ENCODE data around the gene TTLL7. TPM values are rescaled to one million over a fixed set of nuclear protein-coding genes. Genes with fewer than 3 reads are reported as not detected.

Gene TTLL7
- total RNA-seq, 1 donor from 2014 or later, result not detected

- H3K36me3 Mint-ChIP-seq (ENCODE audit: low read depth), result no peaks in the 10 kb centered on the region
- TF ChIP-seq, protein P1, sequence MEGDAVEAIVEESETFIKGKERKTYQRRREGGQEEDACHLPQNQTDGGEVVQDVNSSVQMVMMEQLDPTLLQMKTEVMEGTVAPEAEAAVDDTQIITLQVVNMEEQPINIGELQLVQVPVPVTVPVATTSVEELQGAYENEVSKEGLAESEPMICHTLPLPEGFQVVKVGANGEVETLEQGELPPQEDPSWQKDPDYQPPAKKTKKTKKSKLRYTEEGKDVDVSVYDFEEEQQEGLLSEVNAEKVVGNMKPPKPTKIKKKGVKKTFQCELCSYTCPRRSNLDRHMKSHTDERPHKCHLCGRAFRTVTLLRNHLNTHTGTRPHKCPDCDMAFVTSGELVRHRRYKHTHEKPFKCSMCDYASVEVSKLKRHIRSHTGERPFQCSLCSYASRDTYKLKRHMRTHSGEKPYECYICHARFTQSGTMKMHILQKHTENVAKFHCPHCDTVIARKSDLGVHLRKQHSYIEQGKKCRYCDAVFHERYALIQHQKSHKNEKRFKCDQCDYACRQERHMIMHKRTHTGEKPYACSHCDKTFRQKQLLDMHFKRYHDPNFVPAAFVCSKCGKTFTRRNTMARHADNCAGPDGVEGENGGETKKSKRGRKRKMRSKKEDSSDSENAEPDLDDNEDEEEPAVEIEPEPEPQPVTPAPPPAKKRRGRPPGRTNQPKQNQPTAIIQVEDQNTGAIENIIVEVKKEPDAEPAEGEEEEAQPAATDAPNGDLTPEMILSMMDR (IDR thresholded peaks at IDR 0.05), result no peak
- ChIA-PET CTCF (no interaction called here), POLR2A (no interaction called here)
- no peaks in the 10 kb centered on the region for H3K4me1 Mint-ChIP-seq
- intact Hi-C loops (cut with micrococcal nuclease), result no loop called here
- DNase-seq (no peak), ATAC-seq (ENCODE audit: low read depth) (no peak)
- H3K9me3 Mint-ChIP-seq, result no peaks in the 10 kb centered on the region
- no peak overlapping the region for H3K4me3 Mint-ChIP-seq
- H3K27me3 Mint-ChIP-seq, result no peaks in the 10 kb centered on the region
- H3K27ac Mint-ChIP-seq, result no peak overlapping the region
Observed at GRCh38 chr1:83846138-83846537, 152.8 kb downstream of the TTLL7 start.

- ATAC-seq (ENCODE audit: low read depth), result no peak
- H3K27me3 Mint-ChIP-seq, result no peaks in the 10 kb centered on the region
- H3K36me3 Mint-ChIP-seq (ENCODE audit: low read depth), result no peaks in the 10 kb centered on the region
- CTCF ChIA-PET, result no interaction called here
- POLR2A ChIA-PET, result no interaction called here
- TF ChIP-seq, protein P1 (IDR thresholded peaks at IDR 0.05), result no peak
- H3K4me1 Mint-ChIP-seq, result no peaks in the 10 kb centered on the region
- H3K9me3 Mint-ChIP-seq, result no peaks in the 10 kb centered on the region
- intact Hi-C loops (cut with micrococcal nuclease), result no loop called here
- DNase-seq, result no peak
- no peak overlapping the region for H3K27ac Mint-ChIP-seq
- H3K4me3 Mint-ChIP-seq, result no peak overlapping the region
Observed at GRCh38 chr1:83845437-83846071, 153.4 kb downstream of the TTLL7 start.

- intact Hi-C loops (cut with micrococcal nuclease), result no loop called here
- ChIA-PET CTCF (no interaction called here), POLR2A (no interaction called here)
- Mint-ChIP-seq H3K4me3 (no peak overlapping the region), H3K36me3 (ENCODE audit: low read depth) (no peaks in the 10 kb centered on the region), H3K27ac (no peak overlapping the region), H3K9me3 (no peaks in the 10 kb centered on the region), H3K4me1 (no peaks in the 10 kb centered on the region), H3K27me3 (no peaks in the 10 kb centered on the region)
- TF ChIP-seq, protein P1 (IDR thresholded peaks at IDR 0.05), result no peak
- DNase-seq (no peak), ATAC-seq (ENCODE audit: low read depth) (no peak)
Observed at GRCh38 chr1:83844546-83844945, 154.4 kb downstream of the TTLL7 start.

GRCh38 chr1:83839566-83840173 lies 159.3 kb downstream of the TTLL7 start:
- Mint-ChIP-seq H3K4me3 (no peak overlapping the region), H3K27me3 (no peaks in the 10 kb centered on the region), H3K36me3 (ENCODE audit: low read depth) (no peaks in the 10 kb centered on the region), H3K4me1 (no peaks in the 10 kb centered on the region), H3K27ac (no peak overlapping the region), H3K9me3 (no peaks in the 10 kb centered on the region)
- intact Hi-C loops (cut with micrococcal nuclease), result no loop called here
- ChIA-PET POLR2A (no interaction called here), CTCF (no interaction called here)
- no peak for DNase-seq
- TF ChIP-seq, protein P1 (IDR thresholded peaks at IDR 0.05), result no peak
- ATAC-seq (ENCODE audit: low read depth), result no peak

DNA sequence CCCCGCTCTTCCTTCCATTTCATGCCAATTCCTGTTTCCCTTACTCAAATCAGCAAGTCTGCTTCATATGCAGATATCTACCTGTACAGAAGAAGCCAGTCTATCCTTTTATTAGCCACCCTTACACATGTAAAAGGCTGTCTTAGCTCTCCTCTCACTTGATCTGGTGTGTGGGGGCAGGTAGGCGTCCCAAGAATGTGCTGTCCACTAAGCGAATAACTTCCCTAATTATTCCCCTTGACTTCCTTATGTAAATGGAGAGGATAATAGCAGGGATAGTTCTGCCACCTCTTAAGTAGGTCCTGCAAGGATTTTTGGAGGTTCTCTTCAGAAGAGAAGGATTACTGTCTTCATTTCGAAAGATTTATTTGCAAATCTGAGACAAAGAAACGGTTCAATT lies 160.4 kb downstream of the TTLL7 start:
- Mint-ChIP-seq H3K9me3 (no peaks in the 10 kb centered on the region), H3K27ac (no peak overlapping the region), H3K27me3 (no peaks in the 10 kb centered on the region), H3K4me1 (no peaks in the 10 kb centered on the region), H3K4me3 (no peak overlapping the region), H3K36me3 (ENCODE audit: low read depth) (no peaks in the 10 kb centered on the region)
- intact Hi-C loops (cut with micrococcal nuclease), result no loop called here
- ChIA-PET CTCF (no interaction called here), POLR2A (no interaction called here)
- TF ChIP-seq, protein P1 (IDR thresholded peaks at IDR 0.05), result no peak
- ATAC-seq (ENCODE audit: low read depth) (no peak), DNase-seq (no peak)

Data from activated B cell treated with CpG ODN at 0.5 μM for 24 hours (primary cell).